GM20000 (cell line): ENCODE data around the gene TXNRD3.
A peak's percentile ranks its signal among the peaks of the same experiment; 100 is the strongest.

Experiments
- DNase-seq: peaks from one replicate; pipeline ENCODE4 v3.0.0; 2012; ENCODE audit warnings: low spot score
- CTCF ChIP-seq: IDR thresholded peaks from 2 replicates; pipeline ENCODE4 v1.5.1; 2012; ENCODE audit warnings: mild to moderate bottlenecking, control low read depth; ENCODE audit errors: extremely low read depth, missing control alignments

Gene TXNRD3

DNA sequence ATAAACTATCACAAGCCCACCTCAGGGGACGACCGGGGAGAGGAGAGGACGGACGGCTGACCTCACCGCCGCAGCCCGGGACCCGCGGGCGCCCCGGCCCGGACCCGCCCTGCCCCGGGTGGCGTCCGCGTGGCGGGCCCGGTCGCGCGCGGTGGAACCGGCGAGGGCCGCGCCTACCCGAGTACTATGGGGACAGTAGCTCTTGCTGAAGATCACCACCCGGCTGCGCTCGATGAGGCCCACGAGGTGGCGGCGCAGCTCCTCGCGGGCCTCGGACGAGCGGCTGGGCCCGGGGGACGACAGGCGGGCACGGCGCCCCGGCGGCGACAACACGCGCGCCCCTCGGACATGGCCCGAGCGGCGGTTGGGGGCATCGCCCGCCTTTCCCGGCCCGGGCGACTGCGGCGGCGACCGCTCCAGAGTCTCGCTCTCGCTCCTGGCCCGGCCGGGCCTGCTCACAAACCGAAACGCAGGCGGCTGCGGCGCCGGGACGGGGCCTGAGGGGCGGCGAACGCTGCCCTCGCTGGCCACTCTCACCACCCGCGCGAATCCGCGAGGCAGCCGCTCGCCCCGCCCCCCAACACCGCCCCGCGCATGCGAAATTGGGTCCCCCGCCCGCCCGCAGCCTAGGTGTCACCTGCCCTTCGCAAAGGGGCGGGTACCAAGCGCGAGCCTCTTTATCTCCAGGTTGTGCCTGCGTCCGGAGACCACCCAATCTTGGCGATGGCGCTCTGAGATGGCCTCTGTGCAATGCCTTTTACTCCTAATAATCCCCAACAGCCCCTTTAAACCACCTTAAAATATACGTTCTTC is at the start of gene TXNRD3:
Gene TXNRD3, minus strand, starts transcription at position 554 of the 813 bp plus-strand sequence.
- no peak for TF ChIP-seq CTCF
- peak; percentile 68 for DNase-seq

DNA sequence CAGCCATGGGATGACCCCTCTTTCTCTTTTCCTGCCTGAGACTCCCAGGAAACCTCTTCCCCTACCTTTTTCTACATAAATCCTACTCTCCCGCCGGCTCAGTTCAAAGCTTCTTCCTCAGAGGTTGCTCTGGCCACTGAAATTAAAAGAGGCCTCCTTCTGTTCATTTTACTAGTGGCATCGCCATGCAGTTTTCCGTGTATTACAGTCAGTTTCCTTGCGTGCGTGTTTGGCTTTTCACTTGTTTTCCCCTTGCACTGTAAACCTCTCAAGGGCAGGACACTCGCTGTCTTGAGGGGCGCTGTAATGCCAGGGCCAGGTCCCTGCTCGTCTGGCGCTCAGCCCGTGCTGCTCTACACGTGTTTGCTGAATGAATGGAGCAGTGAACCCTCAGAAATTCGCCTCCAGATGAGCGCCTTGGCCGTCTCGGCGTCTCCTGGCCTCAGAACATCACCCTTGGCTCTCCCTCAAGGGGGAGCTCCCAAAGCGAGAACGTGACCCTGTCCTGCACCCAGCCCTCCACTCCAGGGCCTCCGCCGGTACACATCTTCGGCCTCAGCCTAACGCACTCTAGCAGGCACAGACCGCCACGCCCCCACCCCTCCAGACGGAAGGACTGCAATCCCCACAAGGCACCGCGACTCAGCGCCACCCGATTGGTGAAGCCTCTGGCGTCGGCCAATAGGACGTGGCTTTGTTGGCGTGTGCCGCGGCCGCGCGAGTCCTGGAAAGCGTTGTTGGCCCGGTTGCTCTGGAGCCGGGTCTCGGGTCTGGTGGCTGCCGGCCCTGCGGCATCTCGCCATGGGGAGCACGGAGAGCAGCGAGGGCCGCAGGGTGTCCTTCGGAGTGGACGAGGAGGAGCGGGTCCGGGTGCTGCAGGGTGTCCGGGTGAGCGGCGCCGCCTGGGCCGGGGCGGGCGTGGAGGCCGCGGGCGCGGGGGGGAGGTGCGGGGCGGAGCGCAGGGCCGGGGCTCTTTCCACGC is 48.9 kb upstream of the TXNRD3 start, which contains the start of gene CHCHD6:
Gene CHCHD6, plus strand, starts transcription at position 729 of the 982 bp plus-strand sequence. Its CDS starts 73 bp downstream, at position 802.
- no peak for TF ChIP-seq CTCF
- peak; percentile 100 for DNase-seq

DNA sequence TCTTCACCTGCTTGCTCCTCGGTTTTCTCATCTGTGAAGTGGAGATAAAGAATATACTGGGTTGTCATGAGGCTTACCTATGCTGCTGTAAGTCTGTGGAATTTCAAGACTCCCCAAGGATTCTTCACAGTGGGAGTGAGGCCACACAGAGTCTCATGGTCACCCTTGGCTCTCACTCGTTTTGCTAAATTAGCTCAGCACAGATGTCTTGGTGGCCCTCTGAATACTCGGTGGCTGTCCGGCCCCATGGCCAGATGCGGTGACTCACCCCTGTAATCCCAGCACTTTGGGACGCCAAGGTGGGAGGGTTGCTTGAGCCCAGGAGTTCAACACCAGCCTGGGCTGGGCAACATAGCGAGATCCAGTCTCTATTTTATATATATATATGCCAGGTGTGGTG is 44.1 kb upstream of the TXNRD3 start:
- no peak for DNase-seq
- TF ChIP-seq CTCF: no peak

GRCh38 chr3:126696701-126697267 is 41.9 kb upstream of the TXNRD3 start:
- no peak for TF ChIP-seq CTCF
- no peak for DNase-seq

DNA sequence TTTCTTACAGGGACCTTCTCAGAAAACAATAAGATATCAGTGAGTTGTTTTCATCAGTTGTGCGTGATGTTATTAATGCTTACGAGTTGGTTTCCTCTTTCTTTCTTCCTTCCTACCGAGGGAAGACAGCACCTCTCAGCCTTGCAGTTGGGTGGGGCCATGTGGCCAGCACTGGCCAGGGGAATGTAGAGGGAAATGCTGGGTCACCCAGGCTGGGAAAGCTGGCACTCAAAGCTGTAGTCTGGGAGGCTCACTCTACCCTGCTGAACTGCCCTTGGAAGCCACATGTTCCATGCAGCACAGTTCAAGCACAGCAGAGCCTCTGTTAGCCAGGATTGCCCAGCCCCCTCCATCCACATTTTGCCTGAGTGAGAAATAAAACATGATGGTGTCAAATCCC is 39.0 kb upstream of the TXNRD3 start:
- no peak for DNase-seq
- no peak for TF ChIP-seq CTCF

GRCh38 chr3:126692858-126693257 is 37.9 kb upstream of the TXNRD3 start:
- DNase-seq: no peak
- no peak for TF ChIP-seq CTCF
